ENCODE results near the gene SNRNP200.

The SNRNP200 gene

GRCh38 chr2:96291751-96292150 lies 13.6 kb downstream of the SNRNP200 start:
- TF ChIP-seq POLR2AphosphoS5 (IDR thresholded peaks at IDR 0.05; ENCODE audit: low read depth, low read length), result no peak
- TF ChIP-seq POLR2A (IDR thresholded peaks at IDR 0.05; ENCODE audit: low read depth, low read length), result no peak
- no peak for TF ChIP-seq SPI1 (IDR thresholded peaks at IDR 0.05; ENCODE audit: low read depth, low read length)
- no peak for TF ChIP-seq TAF1 (IDR thresholded peaks at IDR 0.05; ENCODE audit: low read depth, low read length)
- no peak for FAIRE-seq
- DNase-seq (ENCODE audit: insufficient read length, low spot score), result no peak

GRCh38 chr2:96287273-96287856 lies 18.0 kb downstream of the SNRNP200 start:
- no peak for FAIRE-seq
- TF ChIP-seq POLR2A (IDR thresholded peaks at IDR 0.05; ENCODE audit: low read depth, low read length), result no peak
- no peak for TF ChIP-seq TAF1 (IDR thresholded peaks at IDR 0.05; ENCODE audit: low read depth, low read length)
- no peak for TF ChIP-seq PAX5 (IDR thresholded peaks at IDR 0.05; ENCODE audit: insufficient read depth, low read length, severe bottlenecking)
- no peak for TF ChIP-seq POU2F2 (IDR thresholded peaks at IDR 0.05; ENCODE audit: low read depth, low read length)
- no peak for TF ChIP-seq SPI1 (IDR thresholded peaks at IDR 0.05; ENCODE audit: low read depth, low read length)
- TF ChIP-seq POLR2AphosphoS5 (IDR thresholded peaks at IDR 0.05; ENCODE audit: low read depth, low read length), result no peak
- no peak for DNase-seq (ENCODE audit: insufficient read length, low spot score)

GRCh38 chr2:96276787-96277499 lies 28.4 kb downstream of the SNRNP200 start:
- DNase-seq (ENCODE audit: insufficient read length, low spot score) (no peak), FAIRE-seq (no peak)
- TF ChIP-seq POLR2A (IDR thresholded peaks at IDR 0.05; ENCODE audit: low read depth, low read length), result no peak
- TF ChIP-seq POU2F2 (IDR thresholded peaks at IDR 0.05; ENCODE audit: low read depth, low read length), result no peak
- no peak; the same call in 1 of the 2 replicates for TF ChIP-seq POLR2AphosphoS5 (IDR thresholded peaks at IDR 0.05; ENCODE audit: low read depth, low read length)
- no peak for TF ChIP-seq SPI1 (IDR thresholded peaks at IDR 0.05; ENCODE audit: low read depth, low read length)

GRCh38 chr2:96274355-96275056 lies 30.8 kb downstream of the SNRNP200 start:
- TF ChIP-seq SPI1 (IDR thresholded peaks at IDR 0.05; ENCODE audit: low read depth, low read length) (no peak), POLR2A (IDR thresholded peaks at IDR 0.05; ENCODE audit: low read depth, low read length) (no peak; the same call in 1 of the 2 replicates), PAX5 (IDR thresholded peaks at IDR 0.05; ENCODE audit: insufficient read depth, low read length, severe bottlenecking) (no peak), POLR2AphosphoS5 (IDR thresholded peaks at IDR 0.05; ENCODE audit: low read depth, low read length) (no peak)
- DNase-seq (ENCODE audit: insufficient read length, low spot score) (no peak), FAIRE-seq (no peak)

- TF ChIP-seq SPI1 (IDR thresholded peaks at IDR 0.05; ENCODE audit: low read depth, low read length) (no peak), PAX5 (IDR thresholded peaks at IDR 0.05; ENCODE audit: insufficient read depth, low read length, severe bottlenecking) (no peak), POLR2A (IDR thresholded peaks at IDR 0.05; ENCODE audit: low read depth, low read length) (no peak), POU2F2 (IDR thresholded peaks at IDR 0.05; ENCODE audit: low read depth, low read length) (no peak), TAF1 (IDR thresholded peaks at IDR 0.05; ENCODE audit: low read depth, low read length) (no peak)
- DNase-seq (ENCODE audit: insufficient read length, low spot score) (no peak), FAIRE-seq (no peak)
Observed at GRCh38 chr2:96273763-96274162, 31.6 kb downstream of the SNRNP200 start.

GRCh38 chr2:96271995-96272394 lies 33.4 kb downstream of the SNRNP200 start:
- TF ChIP-seq POLR2AphosphoS5 (IDR thresholded peaks at IDR 0.05; ENCODE audit: low read depth, low read length) (no peak), POLR2A (IDR thresholded peaks at IDR 0.05; ENCODE audit: low read depth, low read length) (peak; percentile 30; the same call in 1 of the 2 replicates)
- DNase-seq (ENCODE audit: insufficient read length, low spot score) (no peak), FAIRE-seq (no peak)

- DNase-seq (ENCODE audit: insufficient read length, low spot score) (peak; percentile 39), FAIRE-seq (peak; percentile 20)
- TF ChIP-seq POU2F2 (IDR thresholded peaks at IDR 0.05; ENCODE audit: low read depth, low read length), result no peak
- TF ChIP-seq PAX5 (IDR thresholded peaks at IDR 0.05; ENCODE audit: insufficient read depth, low read length, severe bottlenecking), result no peak
- TF ChIP-seq TAF1 (IDR thresholded peaks at IDR 0.05; ENCODE audit: low read depth, low read length), result no peak
- TF ChIP-seq SPI1 (IDR thresholded peaks at IDR 0.05; ENCODE audit: low read depth, low read length), result no peak
- TF ChIP-seq POLR2AphosphoS5 (IDR thresholded peaks at IDR 0.05; ENCODE audit: low read depth, low read length), result no peak
- no peak for TF ChIP-seq POLR2A (IDR thresholded peaks at IDR 0.05; ENCODE audit: low read depth, low read length)
Observed at GRCh38 chr2:96267159-96267971, 38.0 kb downstream of the SNRNP200 start.

GRCh38 chr2:96265840-96266679 lies 39.3 kb downstream of the SNRNP200 start, which contains the start of the genes CIAO1 and TMEM127:
Gene CIAO1 (plus strand): TSS chr2:96266225. CDS start chr2:96266351, 126 bp downstream.
Gene TMEM127 (minus strand): TSS chr2:96265997. CDS start chr2:96265381, 616 bp downstream.
- FAIRE-seq (peak; percentile 96), DNase-seq (ENCODE audit: insufficient read length, low spot score) (peak; percentile 99)
- TF ChIP-seq PAX5 (IDR thresholded peaks at IDR 0.05; ENCODE audit: insufficient read depth, low read length, severe bottlenecking), result no peak
- TF ChIP-seq POLR2AphosphoS5 (IDR thresholded peaks at IDR 0.05; ENCODE audit: low read depth, low read length), result peak; percentile 74
- no peak; the same call in 1 of the 2 replicates for TF ChIP-seq TAF1 (IDR thresholded peaks at IDR 0.05; ENCODE audit: low read depth, low read length)
- 0 out of 2 replicates have a peak, but pooled peaks have one; percentile 26 for TF ChIP-seq POU2F2 (IDR thresholded peaks at IDR 0.05; ENCODE audit: low read depth, low read length)
- TF ChIP-seq POLR2A (IDR thresholded peaks at IDR 0.05; ENCODE audit: low read depth, low read length), result peak; percentile 52
- TF ChIP-seq SPI1 (IDR thresholded peaks at IDR 0.05; ENCODE audit: low read depth, low read length), result 0 out of 2 replicates have a peak, but pooled peaks have one; percentile 0

Data from GM12891 (cell line).